Liver (tissue), 3 donors: Measurements from ENCODE around the gene INPP4B.

Experiments used
- CTCF ChIP-seq: fragments of 150-350 bp; IDR thresholded peaks from 2 replicates; pipeline ENCODE4 v1.5.1; 2017; ENCODE audit warnings: improper control_type of control experiment, low read depth, low read length; ENCODE audit not compliant: missing input control
- GABPA ChIP-seq, 2 donors: IDR thresholded peaks in 1 of 2; conservative IDR thresholded peaks in 1 of 2; 2 replicates each; pipeline ENCODE4 v1.6.1; 2016; ENCODE audit warnings: antibody characterized with exemption in 2 of 2, mild to moderate bottlenecking in 1 of 2, moderate library complexity in 1 of 2
- JUND ChIP-seq, 2 donors: IDR thresholded peaks; 2 replicates each; pipeline ENCODE4 v1.6.1; 2016; ENCODE audit warnings: antibody characterized with exemption in 2 of 2
- SP1 ChIP-seq: IDR thresholded peaks from 2 replicates; pipeline ENCODE4 v1.6.1; 2018; ENCODE audit warnings: antibody characterized with exemption, mild to moderate bottlenecking
- TF ChIP-seq, protein P1 (sequence below): IDR thresholded peaks from 2 replicates; pipeline ENCODE4 v1.6.1; 2016; ENCODE audit warnings: antibody characterized with exemption
- TF ChIP-seq, protein P2 (sequence below): IDR thresholded peaks from 2 replicates; pipeline ENCODE4 v1.6.1; 2016; ENCODE audit warnings: antibody characterized with exemption
- donor health status: healthy.
- donor health status: healthy.

- TF ChIP-seq SP1 (no peak), CTCF (no peak), JUND (IDR thresholded peaks at IDR 0.05) (no peak), GABPA (IDR thresholded peaks at IDR 0.05 in 1 of 2, conservative IDR thresholded peaks at IDR 0.05 in 1 of 2) (no peak)
- TF ChIP-seq, protein P1, sequence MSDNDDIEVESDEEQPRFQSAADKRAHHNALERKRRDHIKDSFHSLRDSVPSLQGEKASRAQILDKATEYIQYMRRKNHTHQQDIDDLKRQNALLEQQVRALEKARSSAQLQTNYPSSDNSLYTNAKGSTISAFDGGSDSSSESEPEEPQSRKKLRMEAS, result no peak
- TF ChIP-seq, protein P2, sequence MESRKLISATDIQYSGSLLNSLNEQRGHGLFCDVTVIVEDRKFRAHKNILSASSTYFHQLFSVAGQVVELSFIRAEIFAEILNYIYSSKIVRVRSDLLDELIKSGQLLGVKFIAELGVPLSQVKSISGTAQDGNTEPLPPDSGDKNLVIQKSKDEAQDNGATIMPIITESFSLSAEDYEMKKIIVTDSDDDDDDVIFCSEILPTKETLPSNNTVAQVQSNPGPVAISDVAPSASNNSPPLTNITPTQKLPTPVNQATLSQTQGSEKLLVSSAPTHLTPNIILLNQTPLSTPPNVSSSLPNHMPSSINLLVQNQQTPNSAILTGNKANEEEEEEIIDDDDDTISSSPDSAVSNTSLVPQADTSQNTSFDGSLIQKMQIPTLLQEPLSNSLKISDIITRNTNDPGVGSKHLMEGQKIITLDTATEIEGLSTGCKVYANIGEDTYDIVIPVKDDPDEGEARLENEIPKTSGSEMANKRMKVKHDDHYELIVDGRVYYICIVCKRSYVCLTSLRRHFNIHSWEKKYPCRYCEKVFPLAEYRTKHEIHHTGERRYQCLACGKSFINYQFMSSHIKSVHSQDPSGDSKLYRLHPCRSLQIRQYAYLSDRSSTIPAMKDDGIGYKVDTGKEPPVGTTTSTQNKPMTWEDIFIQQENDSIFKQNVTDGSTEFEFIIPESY, result no peak
Observed at GRCh38 chr4:142064181-142064580, 781.9 kb downstream of the INPP4B start.
